Caki2 (cell line): ENCODE measurements around the gene IFNG-AS1. TPM values are rescaled to one million over a fixed set of nuclear protein-coding genes. Genes with fewer than 3 reads are reported as not detected.

Experiments used
- DNase-seq: peaks from one replicate; pipeline ENCODE4 v3.0.0-alpha.2; 2015; ENCODE audit warnings: low read depth
- in situ Hi-C: cut with HindIII; loops from 2 replicates; pipeline ENCODE4 v1.10.0; 2016; ENCODE audit warnings: low sequenced_read_pairs, low pct_unique_long_range_greater_than_20kb, mixed read lengths
- total RNA-seq: library from RNA; depleted of rRNA; stranded (reverse); fragments of >200 nt; shearing (Covaris generic); gene quantifications from 2 replicates; pipeline ENCODE4 v1.2.3, GENCODE V29; 2014; ENCODE audit warnings: low replicate concordance

IFNG-AS1 gene
- total RNA-seq, 1 experiment from 2014 or later, result not detected

- in situ Hi-C loops, result no loop called here
- no peak for DNase-seq
Measured at GRCh38 chr12:67986632-67987031, 2.6 kb upstream of the IFNG-AS1 start.

- in situ Hi-C loops, result no loop called here
Measured at GRCh38 chr12:67988601-67989021, 636 bp upstream of the IFNG-AS1 start.

GRCh38 chr12:67991158-67991557, 1.9 kb downstream of the IFNG-AS1 start:
- DNase-seq, result no peak
- in situ Hi-C loops, result no loop called here

More at GRCh38 chr12:67988601-67989021, 636 bp upstream of the IFNG-AS1 start:
- DNase-seq, result no peak

GRCh38 chr12:67993143-67993542, 3.9 kb downstream of the IFNG-AS1 start:
- no peak for DNase-seq
- in situ Hi-C loops, result no loop called here

GRCh38 chr12:67994046-67994445, 4.8 kb downstream of the IFNG-AS1 start:
- DNase-seq, result no peak
- in situ Hi-C loops, result no loop called here

GRCh38 chr12:67996347-67996746, 7.1 kb downstream of the IFNG-AS1 start:
- in situ Hi-C loops, result no loop called here
- DNase-seq, result no peak

- no peak for DNase-seq
- in situ Hi-C loops, result no loop called here
Measured at GRCh38 chr12:67998379-67998778, 9.1 kb downstream of the IFNG-AS1 start.

- in situ Hi-C loops, result no loop called here
- DNase-seq, result no peak
Measured at GRCh38 chr12:67999244-67999643, 10.0 kb downstream of the IFNG-AS1 start.

GRCh38 chr12:68001486-68002466, 12.5 kb downstream of the IFNG-AS1 start:
- in situ Hi-C loops, result no loop called here
- DNase-seq, result peak; percentile 33

- in situ Hi-C loops, result no loop called here
- DNase-seq, result no peak
Measured at GRCh38 chr12:68003777-68004176, 14.5 kb downstream of the IFNG-AS1 start.

GRCh38 chr12:68007033-68007432, 17.8 kb downstream of the IFNG-AS1 start:
- in situ Hi-C loops, result no loop called here
- DNase-seq, result no peak

GRCh38 chr12:68007466-68007865, 18.2 kb downstream of the IFNG-AS1 start:
- in situ Hi-C loops, result no loop called here
- DNase-seq, result no peak

- in situ Hi-C loops, result no loop called here
Measured at GRCh38 chr12:68011206-68011881, 22.1 kb downstream of the IFNG-AS1 start.

GRCh38 chr12:68011882-68012207, 22.6 kb downstream of the IFNG-AS1 start:
- DNase-seq, result no peak
- in situ Hi-C loops, result no loop called here

More at GRCh38 chr12:68011206-68011881, 22.1 kb downstream of the IFNG-AS1 start:
- no peak for DNase-seq

GRCh38 chr12:68012712-68013111, 23.5 kb downstream of the IFNG-AS1 start:
- in situ Hi-C loops, result no loop called here
- DNase-seq, result no peak

- no peak for DNase-seq
- in situ Hi-C loops, result no loop called here
Measured at GRCh38 chr12:68013181-68013580, 23.9 kb downstream of the IFNG-AS1 start.

- in situ Hi-C loops, result no loop called here
- DNase-seq, result no peak
Measured at GRCh38 chr12:68016136-68016535, 26.9 kb downstream of the IFNG-AS1 start.

GRCh38 chr12:68018315-68018714, 29.1 kb downstream of the IFNG-AS1 start:
- in situ Hi-C loops, result no loop called here
- no peak for DNase-seq

- no peak for DNase-seq
- in situ Hi-C loops, result no loop called here
Measured at GRCh38 chr12:68020049-68020448, 30.8 kb downstream of the IFNG-AS1 start.
